GDM1 (cell line): Measurements from ENCODE around the gene PIAS1.

Experiments
- DNase-seq: peaks from one replicate; lab custom pipeline; 2025; lab: John Stamatoyannopoulos, UW

The PIAS1 gene

DNA sequence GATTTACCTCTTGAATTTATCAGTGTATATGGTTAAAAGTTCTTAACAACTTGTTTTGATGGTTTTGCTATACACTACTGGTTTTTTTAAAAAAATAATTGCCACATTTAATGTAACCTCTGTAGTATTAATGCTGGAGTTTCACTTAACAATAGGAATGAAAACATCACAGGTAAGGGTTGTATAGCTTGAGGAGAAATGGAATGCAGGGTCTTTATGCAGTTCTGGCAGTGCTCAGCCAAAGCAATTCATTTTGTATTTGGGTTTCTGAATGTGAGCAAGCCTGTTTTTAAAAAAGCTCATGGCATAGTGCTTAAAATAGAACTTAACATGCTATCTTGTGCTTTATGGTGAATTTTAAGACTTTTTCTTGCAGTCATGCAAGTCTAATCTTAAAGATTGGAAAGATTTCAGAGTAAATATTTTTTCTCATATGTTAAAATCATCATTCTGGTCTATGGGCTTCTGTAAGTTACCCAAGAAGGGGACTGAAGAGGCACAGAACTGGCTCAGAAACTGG lies 8.9 kb downstream of the PIAS1 start:
- no peak for DNase-seq

DNA sequence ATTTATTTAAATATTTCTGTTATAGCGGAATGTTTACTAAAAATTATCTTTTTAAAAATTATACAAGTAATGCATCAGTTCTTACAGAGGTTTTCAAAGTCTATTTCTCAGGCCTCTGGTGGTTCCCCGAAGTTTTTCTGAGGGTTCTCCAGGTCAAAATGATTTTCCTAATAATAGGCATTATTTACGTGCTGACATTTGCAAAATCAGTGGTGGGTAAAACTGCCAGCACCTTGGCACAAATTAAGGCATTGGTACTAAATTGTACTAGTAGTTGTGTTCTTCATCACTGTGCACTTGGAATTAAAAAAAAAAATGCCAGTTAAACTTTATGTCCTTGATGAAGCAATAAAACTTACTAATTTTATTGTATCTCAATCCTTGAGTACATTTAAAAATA lies 9.5 kb downstream of the PIAS1 start:
- no peak for DNase-seq

DNA sequence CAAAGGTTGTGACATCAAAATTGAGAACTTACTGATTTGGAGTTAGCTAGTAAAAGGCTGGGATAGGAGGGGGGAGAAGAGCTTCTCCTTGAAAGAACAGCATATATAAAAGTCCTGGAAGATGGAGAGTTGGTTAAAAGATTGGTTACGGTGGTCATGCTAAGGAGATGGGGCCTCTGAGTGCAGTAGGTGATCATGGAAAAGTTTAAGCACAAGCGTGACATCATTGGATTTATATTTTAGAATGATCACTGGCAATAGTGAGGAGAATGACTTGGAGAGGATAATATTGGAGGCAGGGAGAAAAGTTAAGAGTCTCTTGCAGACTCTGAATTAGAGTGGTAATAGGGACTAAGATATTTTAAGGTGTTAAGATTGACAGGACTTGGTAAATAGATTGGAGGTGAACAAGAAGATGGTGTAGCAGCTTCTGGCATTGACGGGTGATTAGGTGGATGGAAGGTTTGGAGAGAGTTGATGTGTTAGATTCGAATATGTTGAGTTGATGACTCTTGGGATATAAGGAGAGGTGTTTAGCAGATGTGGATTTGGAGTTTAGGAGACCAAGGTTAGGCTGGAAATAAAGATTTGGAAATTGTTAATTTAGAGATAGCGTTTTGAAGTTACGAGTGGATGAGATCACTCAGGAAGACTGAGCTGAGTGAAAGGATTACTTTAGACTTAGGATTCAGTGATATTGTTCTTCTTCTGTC lies 19.6 kb downstream of the PIAS1 start:
- DNase-seq = no peak

DNA sequence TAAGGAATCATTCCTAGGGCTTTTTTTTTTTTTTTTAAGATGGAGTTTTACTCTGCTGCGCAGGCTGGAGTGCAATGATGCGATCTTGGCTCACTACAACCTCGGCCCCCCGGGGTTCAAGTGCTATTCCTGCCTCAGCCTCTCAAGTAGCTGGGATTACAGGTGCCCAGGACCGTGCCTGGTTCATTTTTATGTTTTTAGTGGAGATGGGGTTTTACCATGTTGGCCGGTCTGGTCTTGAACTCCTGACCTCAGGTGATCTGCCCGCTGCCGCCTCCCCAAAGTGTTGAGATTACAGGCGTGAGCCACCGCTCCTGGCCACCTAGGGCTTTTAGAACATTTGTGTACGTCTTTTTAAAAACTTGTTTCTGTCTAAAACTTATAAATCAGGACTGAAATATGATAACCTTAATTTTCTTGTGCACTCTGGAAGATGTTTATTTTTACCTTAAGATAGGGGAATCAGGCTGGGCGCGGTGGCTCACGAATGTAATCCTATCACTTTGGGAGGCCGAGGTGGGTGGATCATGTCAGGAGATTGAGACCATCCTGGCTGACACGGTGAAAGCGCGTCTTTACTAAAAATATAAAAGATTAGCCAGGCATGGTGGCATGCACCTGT lies 21.8 kb downstream of the PIAS1 start:
- no peak for DNase-seq

DNA sequence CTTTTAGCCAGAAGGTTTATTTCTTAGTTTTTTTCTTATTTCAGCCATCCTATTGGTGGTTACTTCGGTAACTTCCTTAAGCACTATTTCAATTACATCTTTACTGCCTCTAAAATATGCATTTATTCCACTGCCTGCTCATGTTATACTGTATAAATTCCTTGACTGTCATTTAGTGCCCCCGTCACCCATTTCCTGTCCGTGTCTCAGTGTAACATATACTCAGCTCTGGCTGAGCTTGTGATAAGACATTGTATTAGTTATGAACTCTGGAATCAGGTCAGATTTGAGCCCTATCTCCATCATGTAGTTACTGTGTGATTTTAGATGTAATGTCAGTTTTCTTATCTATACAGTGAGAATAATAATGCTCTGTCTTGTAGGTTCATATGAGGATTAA lies 24.2 kb downstream of the PIAS1 start:
- no peak for DNase-seq

DNA sequence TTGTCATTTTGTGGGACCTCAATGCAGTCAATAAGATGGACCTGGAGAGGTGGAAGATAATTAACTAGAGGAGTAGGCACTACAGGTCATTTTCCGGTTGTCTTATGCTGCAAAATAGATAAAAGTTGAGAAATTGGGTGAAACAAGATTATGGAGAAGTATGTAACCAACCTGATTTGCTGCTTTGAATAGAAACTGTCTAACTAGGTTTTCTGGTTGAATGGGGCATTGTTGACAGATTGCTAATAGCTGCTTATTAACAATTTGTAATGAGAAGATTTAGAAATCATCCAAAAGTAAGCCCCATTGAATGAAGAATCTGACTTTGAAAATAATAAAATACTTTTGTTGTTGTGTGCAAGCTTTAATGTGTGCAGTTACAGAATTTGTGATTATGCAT lies 26.2 kb downstream of the PIAS1 start:
- no peak for DNase-seq

DNA sequence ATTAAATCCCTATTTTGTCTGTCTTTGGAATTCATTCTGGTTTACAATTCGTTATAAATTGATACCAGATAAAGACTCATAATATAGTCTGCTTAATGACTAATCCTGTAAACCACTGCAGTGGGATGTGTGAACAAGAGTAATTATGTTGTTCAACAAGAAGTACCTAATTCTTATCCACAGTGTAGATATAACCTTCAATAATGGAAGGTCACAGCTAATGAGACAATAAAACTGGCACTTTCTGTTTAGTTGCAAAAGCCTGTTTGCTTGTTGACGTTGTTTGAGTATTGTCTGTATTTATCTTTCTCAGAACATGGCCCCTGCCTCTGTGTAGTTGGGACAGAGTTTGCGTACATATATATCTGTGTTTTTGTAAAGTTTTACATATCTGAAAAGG lies 26.7 kb downstream of the PIAS1 start:
- no peak for DNase-seq

DNA sequence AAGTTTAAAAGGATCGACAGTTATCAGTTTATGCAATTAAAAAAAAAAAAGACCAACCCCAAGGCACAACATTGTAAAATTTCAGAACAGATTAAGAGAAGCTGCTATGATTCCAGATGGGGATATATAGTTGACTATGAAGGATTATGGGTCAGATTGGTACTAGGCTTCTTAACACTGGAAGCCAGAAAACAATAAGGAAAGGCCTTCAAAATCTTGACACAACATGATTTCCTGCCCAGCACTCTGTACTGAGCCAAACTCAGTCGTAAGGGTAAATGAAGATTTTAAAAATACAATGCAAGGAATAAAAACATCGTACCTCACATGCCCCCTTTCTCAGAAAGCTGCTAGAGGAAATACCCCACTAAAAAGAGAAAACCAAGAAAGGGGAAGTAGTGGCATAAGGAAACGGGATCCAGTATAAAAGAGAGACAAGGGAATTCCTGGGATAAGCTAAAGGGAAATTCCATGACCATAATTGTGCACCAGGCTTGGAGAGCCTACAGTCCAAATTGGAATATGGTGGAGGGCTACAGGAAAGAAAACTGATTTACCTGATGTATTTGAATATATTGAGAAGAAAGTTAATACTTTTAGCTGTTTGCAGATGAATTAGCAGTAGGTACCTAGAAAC lies 27.9 kb downstream of the PIAS1 start:
- DNase-seq = no peak

DNA sequence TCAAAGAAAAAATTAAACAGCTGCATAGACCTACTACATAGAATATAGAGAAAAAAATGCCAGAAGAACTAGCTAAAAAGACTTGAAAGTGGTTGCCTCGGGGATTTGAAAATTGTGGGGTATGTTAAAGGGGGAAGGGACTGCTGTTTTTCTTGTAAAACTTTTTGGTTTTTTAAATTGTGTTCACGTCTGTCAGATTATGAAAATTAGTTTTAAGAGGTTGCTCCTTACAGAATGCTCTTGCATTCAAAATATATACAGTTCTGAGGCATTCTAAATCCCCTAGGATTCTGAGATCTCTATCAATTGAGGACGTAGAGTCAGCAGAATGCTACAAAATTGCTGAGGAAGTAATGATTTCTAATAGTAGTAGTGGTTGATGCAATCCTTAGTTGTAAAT lies 28.6 kb downstream of the PIAS1 start:
- DNase-seq = no peak

DNA sequence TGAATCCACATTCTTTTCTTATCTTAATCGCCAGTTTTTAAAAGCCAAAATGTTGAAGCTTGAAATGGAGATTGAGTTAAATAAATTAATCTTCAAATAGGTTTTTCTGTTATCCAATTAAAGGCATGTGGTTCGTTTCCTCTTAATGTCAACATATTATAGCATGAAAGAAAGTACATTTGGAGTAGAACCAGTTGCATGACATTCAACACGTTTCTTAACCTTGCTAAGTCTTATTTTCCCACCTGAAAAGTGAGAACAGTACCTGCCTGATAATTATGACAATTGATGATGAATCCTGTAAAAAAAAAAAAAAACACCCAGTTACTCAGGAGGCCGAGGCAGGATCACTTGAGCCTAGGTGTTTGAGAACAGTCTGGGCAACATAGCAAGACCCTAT lies 29.3 kb downstream of the PIAS1 start:
- no peak for DNase-seq

DNA sequence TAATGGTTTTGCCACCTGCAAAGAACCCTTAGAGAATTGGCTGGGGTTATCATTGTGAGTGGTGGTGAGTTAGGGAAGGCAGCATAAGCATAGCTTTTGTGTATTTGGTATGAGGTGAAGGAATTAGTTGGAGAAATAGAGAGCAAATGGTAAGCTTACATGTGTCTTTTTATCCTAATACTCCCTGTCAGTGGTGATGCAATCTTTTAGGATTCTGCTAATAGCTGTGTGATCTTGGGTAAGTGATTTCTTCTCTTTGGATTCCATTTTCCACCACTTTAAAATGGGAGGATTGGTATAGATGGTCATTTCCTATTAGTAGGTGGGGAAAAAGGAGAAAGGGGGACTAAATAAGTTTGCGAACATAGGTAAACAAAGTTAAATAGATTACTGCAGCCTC lies 30.9 kb downstream of the PIAS1 start:
- DNase-seq = no peak

DNA sequence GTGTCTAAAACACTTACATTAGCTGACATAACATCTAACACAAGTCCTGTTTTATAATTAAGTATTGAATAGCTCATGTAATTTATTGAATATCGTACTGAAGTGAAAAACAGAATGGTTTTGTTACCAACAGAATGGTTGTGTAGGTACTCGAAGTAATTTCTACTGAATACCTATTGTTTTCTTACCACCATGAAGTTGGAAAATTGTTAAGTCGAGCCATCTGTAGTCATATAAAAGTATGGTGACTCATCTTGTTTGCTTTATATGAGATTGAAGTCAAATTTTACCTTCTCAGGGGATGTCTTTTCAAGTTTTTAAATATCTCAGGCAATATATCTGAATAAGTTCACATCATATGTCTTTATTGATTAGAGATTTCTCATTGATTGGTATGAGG lies 37.6 kb downstream of the PIAS1 start:
- DNase-seq = no peak

DNA sequence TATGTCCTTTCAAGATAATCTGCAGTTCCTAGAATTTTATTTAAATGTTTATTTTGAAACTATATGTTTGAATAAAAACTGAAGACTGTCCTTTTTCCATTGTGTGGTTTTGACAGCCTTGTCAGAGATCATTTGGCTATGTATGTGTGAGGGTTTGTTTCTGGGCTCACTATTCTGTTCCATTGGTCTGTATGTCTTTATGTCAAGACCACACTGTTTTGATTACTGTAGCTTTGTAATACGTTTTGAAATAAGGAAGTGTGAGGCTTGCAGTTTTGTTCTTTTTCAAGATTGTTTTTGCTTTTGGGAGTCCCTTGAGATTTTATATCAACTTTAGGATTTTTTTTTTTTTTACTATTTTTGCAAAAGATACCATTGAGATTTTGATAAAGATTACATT lies 42.0 kb downstream of the PIAS1 start:
- DNase-seq = no peak

DNA sequence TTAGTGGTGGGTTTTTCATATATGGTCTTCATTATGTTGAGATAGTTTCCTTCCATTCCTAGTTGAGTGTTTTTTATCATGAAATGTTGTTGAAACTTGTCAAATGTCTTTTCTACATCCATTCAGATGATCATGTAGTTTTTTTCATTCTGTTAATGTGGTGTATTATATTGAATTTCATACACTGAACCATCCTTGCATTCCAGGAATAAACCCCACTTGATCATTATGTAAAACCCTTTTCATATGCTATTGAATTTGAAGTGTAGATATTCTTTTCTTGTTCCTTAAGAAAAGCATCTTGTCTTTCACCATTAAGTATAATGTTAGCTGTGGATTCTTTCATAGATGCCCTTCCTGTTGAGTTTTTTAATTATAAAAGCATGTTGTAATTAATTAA lies 42.9 kb downstream of the PIAS1 start:
- no peak for DNase-seq

DNA sequence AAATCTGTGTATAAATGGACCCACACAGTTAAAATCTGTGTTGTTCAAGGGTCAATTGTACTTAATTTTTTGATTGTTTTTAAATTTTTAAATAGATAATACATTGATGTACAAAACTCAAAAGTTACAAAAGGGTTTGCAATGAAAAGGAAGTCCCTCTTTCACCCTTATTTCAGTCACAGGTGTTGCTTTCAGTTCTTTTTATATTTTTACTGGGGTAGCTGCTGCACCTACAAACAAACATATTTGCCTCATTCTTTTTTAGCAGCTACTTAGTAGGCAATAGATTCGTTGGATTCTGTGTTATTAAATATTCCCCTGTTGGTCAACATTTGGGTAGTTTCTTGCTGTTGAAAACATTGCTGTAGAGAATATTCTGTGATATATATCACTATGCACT lies 44.4 kb downstream of the PIAS1 start:
- no peak for DNase-seq

DNA sequence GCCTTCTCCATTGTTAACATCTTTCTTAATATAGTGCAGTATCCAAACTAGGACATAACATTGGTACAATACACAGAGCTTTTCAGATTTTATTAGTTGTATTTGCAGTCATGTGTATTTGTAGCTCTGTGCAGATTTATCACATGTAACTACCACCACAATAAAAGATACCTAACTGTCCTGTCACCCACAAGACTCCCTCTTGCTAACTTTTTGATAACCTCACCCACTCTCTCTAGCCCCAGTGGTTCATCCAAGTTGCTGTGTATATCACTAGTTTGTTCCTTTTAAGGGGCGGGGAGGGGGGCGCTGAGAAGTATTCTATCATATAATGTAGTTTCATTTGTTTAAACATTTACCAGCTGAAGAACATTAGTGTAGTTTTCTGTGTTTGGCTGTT lies 46.1 kb downstream of the PIAS1 start:
- DNase-seq = no peak

DNA sequence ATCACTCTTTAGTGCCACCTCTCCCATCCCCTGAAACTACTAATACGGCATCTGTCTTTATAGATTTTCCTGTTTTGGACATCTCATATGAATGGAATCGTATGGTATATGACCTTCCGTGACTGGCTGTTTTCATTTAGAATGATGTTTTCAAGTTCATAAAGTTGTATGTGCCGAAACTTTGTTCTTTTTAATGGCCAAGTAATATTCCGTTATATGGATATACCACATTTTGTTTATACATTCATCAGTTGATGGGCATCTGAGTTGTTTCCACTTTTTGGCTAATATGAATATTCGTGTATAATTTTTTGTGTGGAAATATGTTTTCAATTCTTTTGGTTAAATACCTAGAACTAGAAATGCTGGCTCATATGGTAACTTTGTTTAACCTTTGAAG lies 49.5 kb downstream of the PIAS1 start:
- DNase-seq = no peak

DNA sequence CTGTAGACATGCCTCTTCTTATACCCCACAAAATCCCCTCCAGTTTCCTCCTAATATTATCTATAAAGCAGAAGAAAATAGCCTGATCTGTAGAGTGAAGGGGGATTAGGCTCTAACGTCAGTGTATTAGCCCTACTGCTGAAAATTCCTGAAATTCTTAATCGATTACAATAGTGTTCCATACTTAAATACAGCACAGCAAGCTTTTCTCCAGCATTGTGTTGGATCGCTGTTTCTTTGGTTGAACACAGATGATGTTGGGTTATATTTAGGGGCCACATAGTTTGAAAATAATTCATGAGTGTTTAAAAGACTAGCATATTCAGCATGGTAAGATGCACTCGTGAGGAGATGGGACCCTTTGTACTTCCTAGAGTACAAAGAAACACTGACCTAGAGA lies 52.5 kb downstream of the PIAS1 start:
- no peak for DNase-seq

DNA sequence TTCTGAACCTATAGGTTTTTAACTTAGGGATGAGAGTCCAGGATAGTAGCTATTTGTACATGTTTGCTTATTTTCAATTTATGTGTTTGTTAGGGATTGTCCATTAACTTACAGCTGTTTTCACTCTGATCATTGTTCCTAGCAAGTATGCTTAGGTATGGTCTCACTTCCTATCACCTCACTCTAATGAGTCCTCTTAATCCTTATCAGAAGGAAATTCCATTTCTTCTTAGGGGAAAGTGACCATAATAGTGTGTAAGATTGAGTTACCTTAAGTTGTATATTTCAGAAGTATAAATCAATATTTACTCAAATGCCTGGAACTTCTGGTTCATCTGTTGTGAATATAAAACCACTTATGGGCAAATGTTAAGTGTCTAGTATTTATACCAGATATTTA lies 53.0 kb downstream of the PIAS1 start:
- DNase-seq = no peak

DNA sequence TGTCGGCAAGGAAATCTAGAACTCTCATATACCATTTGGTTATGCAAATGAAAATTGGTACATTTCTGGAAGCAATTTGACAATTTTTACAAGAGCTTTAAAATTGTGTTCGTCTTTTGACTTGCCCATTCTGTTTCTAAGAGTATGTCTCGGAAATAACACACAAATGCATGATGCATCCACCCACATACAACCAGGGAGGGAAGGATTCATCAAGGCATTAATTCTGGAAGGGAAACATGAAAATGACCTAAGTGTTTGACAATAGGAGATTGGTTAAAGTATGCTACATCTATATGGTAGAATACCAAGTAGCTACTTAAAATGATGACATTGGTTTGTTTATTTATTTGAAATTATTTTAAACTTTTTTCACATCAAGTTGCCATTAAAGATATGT lies 58.6 kb downstream of the PIAS1 start:
- no peak for DNase-seq

DNA sequence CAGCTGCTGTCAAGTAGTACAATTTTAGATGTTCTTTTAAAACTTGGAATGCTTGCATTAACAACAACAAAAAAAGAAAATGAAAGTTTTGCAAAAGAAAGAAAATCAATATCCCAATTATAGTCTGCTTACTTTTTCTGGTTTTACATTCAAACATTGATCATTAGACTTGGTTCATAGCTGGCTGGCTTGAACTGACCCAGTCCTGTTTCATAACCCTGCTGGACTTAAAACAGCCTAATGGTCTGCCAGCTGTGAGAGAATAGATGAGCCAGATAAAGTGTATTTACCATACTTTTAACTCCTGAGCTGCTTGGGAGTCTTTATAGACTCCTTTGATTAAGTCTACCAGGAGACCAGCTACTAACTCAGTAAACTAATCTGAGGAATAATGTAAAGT lies 59.2 kb downstream of the PIAS1 start:
- DNase-seq = no peak

DNA sequence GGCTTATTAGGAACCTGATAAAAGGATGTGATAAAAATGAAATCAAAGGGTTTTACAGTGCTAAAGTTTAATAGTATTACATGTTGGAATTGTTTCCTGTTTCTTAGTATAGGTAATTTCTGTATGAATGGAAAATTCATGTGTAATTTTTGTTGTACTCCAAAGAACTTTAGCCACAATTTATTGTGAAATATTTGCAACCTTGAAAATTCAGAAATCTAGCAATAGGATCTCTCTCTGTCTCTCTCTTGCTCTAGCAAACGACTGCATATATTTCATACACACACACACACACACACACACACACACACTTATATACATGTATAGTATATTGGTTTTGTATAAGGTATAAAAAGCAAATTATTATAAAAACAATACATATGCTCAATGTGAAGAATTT lies 59.6 kb downstream of the PIAS1 start:
- DNase-seq = no peak

DNA sequence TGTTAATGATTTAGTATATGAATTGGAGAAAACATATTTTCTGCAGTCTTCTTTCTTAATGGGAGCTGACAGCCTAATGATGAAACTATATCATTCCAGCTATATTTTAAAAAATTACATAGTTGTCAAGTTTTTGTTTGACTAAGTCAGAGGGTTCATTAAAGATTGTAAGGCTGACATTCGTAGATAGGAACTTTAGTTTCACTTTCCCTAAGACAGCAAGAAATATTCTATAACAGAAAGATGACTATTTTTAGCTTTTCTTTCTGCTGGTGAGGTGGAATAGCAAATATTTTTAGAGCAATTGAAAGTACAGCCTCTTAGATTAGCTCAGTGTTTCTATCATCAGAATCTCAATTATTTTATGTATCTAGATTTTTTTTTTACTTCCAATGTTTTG lies 60.2 kb downstream of the PIAS1 start:
- DNase-seq = no peak

DNA sequence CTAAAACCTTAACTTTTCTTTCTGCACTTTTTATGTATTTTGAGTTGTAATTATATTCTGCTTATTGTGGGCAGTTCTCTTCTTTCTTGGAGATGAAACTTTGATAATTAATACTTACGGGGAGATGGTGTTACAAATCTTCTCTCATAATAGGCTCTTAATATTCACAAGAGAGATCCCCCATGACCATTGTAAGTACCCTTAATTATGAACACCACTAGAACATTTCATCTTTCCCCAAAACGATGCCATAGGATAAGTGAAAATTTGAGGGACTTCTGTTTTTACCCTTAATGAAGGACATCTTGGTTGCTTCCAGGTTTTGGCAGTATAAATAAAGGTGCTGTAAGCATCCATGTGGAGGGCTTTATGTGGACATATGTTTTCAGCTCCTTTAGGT lies 60.7 kb downstream of the PIAS1 start:
- no peak for DNase-seq
